Fibroblast of peridontal ligament (primary cell): ENCODE measurements around the gene OVOL2.
"Not testable (repeated sequence)": the region's sequence is repeated elsewhere in the genome, so short reads cannot be mapped to it uniquely, and the experiment has no call there.

Source experiments
- DNase-seq: peaks from one replicate; pipeline ENCODE4 v3.0.0-alpha.2; 2010; ENCODE audit errors: extremely low read depth

The OVOL2 gene

GRCh38 chr20:18057994-18058349, 256 bp upstream of the OVOL2 start:
- no peak for DNase-seq

- no peak for DNase-seq
Observed at GRCh38 chr20:18056174-18057100, 1.3 kb downstream of the OVOL2 start.

- DNase-seq: no peak
Observed at GRCh38 chr20:18055261-18055660, 2.5 kb downstream of the OVOL2 start.

DNA sequence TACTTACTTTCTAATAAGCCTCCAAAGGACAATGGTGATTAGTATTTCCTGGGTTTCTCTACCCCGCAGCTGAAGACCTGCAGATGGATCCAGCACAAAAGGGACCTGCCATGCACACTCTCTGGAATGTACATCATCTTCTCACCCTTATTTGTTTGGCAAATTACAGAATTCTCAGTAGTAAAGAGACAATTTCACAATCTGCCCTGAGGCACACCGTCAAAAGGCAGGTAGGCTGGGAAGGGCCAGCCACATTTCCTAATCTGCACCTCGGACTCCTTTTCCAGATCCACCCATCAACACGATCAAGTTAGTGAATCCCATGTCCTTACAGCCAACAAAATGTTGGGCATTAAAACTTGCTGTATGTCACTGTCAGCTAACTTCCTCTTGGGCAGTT, 4.9 kb downstream of the OVOL2 start:
- DNase-seq: no peak

DNA sequence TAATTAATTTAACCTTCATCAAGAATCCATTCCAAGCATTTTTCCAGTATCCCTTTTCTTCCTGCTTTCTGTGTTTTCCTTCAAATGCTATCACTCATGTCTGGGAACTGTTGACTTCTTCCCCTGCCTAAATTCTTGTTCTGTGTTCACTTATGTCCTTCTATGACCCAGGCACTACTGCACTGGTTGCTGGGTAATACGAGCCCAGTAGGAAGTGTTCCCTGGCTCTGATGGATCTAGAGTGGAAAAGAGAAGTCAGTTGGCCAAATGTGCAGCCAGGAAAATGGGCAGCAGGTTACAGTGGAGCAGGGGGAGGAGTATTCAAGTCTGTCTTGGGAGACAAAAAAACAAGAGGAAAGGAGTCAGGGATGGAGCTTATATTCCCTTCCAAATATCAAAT, 7.1 kb downstream of the OVOL2 start:
- DNase-seq: no peak

DNA sequence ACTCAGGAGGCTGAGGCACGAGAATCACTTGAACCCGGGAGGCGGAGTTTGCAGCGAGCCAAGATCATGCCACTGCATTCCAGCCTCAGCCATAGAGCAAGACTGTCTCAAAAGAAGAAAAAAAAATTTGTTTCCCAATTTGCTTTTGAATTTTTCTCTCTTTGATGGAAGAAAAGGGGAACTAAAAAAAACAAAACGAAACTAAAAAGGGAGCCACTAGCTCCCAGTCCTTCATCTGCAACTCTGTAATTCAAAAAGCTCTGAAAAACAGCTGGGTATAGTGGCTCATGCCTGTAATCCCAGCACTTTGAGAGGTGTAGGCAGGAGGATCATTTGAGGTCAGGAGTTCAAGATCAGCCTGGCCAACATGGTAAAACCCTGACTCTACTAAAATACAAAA, 9.5 kb downstream of the OVOL2 start:
- DNase-seq: no peak

- no peak for DNase-seq
Observed at GRCh38 chr20:18046535-18046934, 11.2 kb downstream of the OVOL2 start.

GRCh38 chr20:18042229-18042628, 15.5 kb downstream of the OVOL2 start:
- no peak for DNase-seq

- no peak for DNase-seq
Observed at GRCh38 chr20:18041462-18041861, 16.3 kb downstream of the OVOL2 start.

DNA sequence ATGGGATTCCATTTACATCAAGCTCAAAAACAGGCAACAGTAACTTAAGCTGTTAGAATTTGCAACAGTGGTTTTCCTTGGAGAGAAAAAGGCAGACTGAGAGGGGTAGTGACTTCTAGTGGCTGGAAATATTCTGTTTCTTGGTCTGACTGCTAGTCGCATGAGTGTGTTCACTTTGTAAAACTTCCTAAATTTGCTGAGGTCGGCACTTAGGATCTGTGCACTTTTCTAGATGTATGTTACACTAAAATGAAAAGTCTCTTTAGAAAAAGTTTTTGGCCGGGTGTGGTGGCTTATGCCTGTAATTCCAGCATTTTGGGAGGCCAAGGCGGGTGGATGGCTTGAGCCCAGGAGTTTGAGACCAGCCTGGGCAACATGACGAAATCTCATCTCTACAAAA, 18.7 kb downstream of the OVOL2 start:
- DNase-seq: no peak

DNA sequence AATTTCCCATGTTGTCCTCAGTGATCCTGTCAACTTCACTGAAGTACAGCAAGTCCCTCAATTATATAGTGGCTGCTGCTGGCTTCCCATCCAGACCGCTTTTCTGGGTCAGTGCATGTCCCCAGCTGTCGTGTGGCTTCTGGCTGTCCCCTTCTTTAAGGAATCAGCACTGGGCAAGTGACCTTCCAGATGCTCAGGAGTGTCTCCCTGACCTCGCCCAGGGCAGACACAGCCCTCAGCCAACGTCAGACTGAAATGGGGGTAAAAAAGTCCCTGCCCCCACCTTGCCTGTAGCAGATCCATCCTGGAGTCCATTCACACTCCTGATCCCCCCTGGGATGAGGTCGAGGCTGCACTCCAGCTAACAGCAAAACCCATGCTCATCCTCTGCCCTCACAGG, 23.7 kb downstream of the OVOL2 start:
- DNase-seq: no peak

DNA sequence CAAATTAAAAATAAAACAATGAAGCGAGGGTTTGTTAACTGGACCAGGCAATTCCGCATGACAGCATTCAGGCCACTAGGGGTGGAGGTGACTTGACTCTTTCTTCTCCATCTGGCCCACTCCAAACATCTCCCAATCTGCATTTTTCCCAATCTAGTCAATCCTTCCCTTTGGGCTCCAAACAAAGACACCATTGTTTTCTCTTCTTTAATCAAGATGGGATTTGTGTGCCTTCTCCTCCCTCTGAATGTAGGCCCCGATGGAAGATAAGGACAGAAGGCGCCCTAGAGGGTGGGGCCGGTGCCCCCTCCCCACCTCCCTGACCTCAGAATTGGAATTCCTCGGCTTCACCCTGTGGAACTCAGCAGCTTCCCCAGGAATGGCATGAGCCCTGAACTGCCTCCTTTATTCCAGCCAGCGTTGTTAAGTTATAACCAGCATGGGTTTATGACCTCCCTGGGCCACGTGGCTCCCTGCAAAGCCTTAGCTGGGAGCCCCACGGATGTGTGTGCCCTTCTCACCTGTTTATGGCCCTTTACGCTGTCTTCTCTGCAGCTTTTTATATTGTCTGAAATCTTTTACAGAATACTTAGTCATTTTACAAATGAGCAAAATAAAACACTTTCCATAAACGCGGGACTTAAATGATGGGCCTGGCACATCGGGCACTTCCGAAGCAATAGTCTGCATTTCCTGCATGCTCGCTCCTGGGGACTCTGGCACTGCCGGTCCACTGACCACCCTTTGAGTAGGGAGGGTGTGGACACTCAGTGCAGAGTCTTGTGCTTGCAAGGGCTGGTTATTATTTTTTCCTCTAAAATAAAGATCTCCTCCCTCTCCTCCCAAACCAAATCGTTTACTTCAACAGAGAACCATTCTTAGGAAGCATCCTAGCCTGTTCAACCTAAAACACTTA, 24.5 kb downstream of the OVOL2 start:
- DNase-seq: no peak

GRCh38 chr20:18031888-18032509, 25.7 kb downstream of the OVOL2 start:
- no peak for DNase-seq

DNA sequence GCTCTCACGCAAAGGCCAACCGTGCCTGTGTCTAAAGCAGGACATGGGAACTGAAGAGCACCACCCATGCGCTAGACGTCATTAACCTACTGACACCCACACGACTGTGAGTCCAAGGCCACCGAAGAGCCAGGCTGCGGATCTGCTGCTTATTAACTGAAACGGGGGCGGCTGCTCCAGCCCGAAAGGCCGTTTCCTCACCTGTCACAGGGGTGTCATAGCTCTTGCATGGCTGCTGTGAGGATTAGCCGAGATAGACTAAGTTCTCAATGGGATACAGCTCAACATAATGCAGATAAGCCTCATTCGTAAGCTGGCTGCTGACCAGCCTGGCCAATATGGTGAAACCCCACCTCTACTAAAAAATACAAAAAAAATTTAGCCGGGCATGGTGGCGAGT, 26.7 kb downstream of the OVOL2 start:
- no peak for DNase-seq

DNA sequence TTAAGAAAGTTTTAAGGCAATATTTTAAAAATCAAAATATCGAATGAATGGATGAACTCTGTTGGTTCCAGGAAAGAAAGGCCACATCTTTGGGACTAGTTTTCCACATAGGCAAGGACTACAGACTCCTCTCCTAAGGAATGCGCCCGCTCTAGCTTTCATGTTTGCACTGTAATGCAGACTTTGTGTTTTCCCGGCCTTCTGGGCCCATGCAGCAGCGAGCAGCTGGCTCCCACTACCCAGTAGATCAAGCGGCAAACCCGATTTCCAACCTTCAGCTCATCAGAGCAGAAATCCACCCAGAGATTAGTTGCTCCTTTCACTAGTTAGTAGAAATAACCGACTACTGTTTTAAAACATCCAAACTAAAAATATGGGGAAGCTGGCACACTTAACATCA, 27.7 kb downstream of the OVOL2 start:
- DNase-seq: no peak

DNA sequence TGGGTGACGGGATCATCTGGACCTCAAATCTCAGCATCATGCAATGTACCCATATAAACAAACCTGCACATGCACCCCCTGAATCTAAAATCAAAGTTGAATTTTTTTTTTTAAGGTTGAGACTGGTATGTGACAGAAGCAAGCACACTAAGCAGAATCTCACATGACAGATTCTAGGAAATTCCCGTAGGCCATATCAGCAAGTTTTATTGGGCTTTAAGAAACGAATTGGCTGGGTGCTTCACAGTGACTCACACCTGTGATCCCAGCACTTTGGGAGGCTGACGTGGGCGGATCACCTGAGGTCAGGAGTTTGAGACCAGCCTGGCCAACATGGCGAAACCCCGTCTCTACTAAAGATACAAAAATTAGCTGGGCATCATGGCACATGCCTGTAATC, 30.7 kb downstream of the OVOL2 start:
- DNase-seq: not testable (repeated sequence)

DNA sequence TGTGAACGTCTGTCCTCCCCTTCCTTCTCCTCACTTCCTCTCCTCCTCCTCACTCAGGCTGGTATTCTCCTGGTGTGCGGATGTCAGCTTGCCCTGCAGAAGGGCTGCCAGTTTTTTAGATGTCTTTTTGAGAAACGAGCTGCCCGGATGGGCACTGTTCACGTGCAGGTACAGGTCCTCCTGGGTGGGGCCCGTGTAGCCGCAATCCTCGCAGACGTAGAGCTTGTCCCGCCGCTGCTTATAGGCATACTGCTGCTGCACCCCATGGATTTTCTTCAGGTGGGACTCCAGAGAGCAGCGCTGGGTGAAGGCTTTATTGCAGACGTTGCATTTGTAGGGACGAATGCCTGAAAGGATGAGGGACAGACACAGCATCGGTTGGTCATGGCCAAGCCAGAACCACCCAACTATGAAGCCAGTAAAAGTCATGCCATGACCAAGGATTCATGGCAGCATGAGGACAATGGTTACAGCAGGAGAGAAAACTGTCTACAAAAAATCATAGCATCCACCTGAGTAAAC, 33.0 kb downstream of the OVOL2 start:
- DNase-seq: no peak

GRCh38 chr20:18020931-18021330, 36.8 kb downstream of the OVOL2 start:
- no peak for DNase-seq

GRCh38 chr20:18019068-18019467, 38.6 kb downstream of the OVOL2 start:
- peak; percentile 5 for DNase-seq

- no peak for DNase-seq
Observed at GRCh38 chr20:18018100-18018499, 39.6 kb downstream of the OVOL2 start.

GRCh38 chr20:18016772-18017171, 40.9 kb downstream of the OVOL2 start:
- no peak for DNase-seq

GRCh38 chr20:18014411-18014810, 43.3 kb downstream of the OVOL2 start:
- DNase-seq: no peak
